NOMO-1 treated with dmso at 0.1 percent for 144 hours (cell line): ENCODE results near the gene FAM78B.

ENCODE experiments used
- DNase-seq: peaks from one replicate; lab custom pipeline; 2025; ENCODE audit not compliant: unreplicated experiment; lab: John Stamatoyannopoulos, UW

The FAM78B gene

DNA sequence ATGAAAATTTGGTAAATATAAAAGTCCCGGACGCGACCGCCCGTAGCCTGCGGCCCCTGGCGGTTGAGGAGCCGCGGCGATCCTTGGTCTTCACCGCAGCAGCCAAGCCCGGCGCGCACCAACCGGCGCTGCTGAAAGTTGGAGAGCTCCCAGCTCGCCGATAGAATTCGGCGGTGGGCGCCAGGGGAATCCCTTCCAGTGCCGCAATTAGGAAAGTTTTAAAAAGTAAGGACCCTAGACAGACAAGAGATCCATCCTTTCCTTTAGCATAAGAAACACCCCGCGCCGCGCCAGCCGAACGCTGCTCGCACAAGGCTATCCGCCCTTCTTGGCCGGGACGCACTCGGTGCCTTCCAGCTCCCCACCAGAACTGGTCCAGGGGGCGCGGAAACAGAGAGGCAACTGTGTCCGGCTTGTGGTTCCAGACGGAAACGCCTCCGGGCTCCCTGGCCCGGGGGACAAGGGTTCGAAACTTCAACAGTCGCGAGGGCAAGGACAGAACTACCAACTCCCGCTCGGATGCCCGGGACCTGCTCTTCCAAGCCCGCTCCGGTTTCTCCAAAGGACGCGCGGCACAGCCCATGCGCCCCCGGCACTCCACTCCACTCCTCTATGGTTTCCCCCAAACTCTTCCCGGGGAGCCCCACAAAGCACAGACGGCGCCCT lies 1.7 kb downstream of the FAM78B start:
- peak; percentile 18 for DNase-seq

DNA sequence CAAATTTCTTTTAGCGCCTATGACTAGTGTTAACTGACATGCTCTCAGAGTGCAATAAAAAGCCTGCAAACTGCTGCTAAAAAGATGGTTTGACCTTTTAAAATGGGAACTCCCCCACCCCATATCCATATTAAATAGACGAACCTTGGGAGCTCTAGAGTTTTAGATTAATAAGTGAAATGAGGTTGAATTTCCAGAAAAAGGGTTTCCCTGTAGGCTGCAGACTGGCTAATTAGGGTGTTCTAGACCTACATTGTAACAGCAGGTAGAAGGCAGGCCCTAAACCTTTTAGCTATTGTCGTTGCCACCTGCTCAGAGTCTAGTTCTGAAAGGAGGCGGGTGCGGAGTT lies 2.2 kb downstream of the FAM78B start:
- no peak for DNase-seq

- no peak for DNase-seq
Observed at GRCh38 chr1:166159656-166160055, 7.1 kb downstream of the FAM78B start.

DNA sequence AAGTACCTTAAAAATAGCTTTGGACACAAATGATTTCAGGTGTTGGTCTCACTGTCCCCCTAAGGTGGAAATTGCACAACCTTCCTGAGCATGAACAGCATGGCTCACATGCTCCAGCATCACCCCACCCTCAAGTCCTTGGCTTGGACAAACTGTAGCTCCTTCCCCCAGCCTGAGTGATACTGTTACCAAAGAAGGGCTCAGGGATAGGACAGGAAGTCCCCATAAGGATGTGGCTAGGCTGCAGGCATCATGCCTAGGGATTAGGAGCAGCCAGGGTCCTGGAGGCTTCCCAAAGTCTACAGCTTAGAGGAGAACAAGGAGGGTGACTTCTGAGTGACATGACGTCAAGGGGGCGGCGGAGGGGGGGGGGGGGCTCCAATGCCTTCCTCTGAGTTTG lies 10.1 kb downstream of the FAM78B start:
- DNase-seq = no peak

GRCh38 chr1:166155108-166155507 lies 11.7 kb downstream of the FAM78B start:
- DNase-seq = no peak

- no peak for DNase-seq
Observed at GRCh38 chr1:166153525-166154314, 13.1 kb downstream of the FAM78B start.

DNA sequence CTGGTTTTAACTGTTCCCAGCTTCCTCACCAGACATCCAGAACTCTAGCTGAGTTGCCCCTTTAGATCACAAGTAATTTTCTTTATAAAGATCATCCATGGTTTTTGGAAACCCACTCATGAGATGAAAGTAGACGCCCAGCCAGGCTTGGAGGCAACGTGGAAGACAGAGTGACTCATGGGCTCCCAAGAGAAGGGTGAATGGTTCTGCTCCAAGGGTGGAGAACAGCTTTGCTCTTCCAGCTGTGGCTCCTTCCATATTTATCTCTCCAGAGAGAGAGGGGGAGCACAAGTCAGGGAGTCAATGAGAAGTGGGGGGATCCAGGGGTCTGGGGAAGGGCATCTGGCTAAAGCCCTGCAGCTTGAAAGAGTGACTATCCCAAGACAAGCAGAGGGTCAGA lies 13.8 kb downstream of the FAM78B start:
- no peak for DNase-seq

DNA sequence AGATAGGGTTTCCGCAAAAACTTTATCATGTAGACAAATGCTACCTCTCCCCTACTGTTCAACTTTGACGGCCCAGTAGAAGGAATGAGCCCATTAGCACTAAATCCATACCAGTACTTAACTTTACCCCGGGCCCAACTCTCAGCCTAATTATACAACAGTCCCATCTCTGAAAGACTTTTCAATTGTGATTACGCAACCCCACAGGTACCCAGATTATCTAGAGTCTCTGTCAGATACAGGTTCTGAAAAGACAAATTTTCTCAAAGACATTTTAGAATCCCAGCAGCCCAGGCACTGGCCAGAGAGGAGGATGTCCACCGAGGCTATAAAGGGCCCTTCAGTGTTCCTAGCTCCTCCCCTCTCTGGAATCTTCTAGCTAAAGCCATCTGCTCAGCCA lies 15.0 kb downstream of the FAM78B start:
- no peak for DNase-seq

DNA sequence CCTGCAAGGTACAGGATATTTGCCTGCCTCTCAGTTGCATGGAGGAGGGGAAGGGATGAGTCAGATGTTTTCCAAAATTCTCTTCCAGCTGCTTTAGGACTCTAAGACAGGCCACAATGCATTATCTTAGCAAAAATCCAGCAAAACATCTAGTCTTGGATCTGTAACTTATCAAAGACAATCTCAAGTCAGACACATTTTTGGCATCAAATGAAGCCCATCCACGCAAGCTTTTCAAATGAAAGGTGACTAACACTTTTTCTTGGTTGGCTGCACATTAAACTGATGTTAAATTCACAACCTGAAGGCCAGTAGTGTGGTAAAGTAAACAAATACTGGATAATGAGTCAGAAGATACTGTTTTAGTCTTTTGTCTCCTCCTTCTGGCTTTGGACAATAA lies 21.3 kb downstream of the FAM78B start:
- no peak for DNase-seq

DNA sequence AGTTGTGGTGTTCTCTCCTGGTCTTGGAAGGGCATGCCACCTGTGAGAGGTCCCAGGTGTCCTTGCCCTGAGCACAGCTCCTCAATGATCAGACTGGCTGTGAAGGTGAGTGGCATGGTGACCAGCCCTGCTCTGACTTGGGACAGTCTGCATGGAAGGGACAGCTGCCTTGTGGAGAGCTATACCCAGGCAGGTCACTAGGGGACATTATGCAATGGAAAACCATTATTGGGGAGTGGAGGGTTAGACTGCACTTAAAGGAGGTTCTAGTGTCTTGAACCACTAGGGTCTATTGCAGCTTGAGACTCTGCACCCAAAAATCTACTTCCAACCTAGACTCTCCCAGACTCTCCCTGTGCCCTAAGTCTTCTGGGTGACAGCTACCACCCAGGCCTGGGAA lies 24.8 kb downstream of the FAM78B start:
- DNase-seq = no peak

GRCh38 chr1:166140251-166140650 lies 26.6 kb downstream of the FAM78B start:
- no peak for DNase-seq

DNA sequence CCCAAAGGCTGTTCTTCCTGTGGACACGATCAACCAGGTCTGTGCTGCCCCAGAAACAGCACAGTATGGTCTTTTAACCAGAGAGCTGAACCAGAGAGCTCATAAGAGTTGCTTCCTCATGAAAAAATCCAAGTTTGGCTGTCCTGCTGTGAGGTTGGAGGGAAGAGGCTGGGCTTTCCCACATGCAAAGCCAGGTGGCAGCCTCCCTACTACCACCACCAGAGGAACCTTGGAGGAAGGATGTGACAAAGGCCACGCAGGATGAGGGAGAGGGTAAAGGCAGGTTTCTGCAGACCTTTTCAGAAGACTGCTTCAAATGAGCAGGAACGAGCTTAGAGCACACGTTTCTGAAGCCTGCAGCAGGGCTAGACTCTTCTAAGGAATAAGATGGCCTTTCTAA lies 27.1 kb downstream of the FAM78B start:
- no peak for DNase-seq

- DNase-seq = no peak
Observed at GRCh38 chr1:166136699-166137401, 30.0 kb downstream of the FAM78B start.

DNA sequence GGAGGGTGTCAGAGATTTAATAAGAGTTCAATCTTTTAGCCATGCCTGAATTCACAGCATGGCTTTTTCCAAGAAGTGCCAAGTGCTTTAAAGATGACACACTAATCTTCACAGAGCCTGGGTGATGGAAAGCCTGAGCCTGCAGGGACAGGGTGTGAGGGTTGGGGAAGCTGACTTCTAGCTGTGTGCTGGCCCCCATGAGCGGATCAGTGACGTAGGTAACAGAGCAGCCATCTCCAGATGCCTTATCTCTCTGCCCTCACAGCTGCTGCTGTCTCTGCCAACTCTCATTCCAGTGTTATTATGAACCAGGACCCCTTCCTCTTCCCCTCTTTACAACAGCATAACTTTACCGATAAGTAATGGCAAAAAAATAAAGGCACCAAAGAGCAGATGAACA lies 30.6 kb downstream of the FAM78B start:
- DNase-seq = no peak

DNA sequence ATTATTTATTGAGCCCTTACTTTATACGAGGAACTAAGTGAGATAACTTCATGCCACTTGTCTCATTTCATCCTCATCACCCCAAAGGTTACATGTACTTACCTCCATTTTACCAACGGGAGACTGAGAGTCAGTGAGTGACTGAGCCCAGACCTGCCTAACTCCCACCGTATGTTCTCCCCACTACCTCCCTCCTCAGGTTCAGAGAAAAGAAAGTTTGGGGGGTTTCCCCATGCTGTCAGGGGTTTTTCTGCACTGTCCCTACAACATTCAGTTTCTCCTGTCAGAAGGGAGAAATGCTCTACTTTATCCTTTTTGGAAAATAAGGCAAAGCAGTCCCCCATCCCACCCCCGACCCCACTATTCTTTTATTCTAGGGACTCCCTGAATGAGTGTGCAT lies 32.9 kb downstream of the FAM78B start:
- no peak for DNase-seq

DNA sequence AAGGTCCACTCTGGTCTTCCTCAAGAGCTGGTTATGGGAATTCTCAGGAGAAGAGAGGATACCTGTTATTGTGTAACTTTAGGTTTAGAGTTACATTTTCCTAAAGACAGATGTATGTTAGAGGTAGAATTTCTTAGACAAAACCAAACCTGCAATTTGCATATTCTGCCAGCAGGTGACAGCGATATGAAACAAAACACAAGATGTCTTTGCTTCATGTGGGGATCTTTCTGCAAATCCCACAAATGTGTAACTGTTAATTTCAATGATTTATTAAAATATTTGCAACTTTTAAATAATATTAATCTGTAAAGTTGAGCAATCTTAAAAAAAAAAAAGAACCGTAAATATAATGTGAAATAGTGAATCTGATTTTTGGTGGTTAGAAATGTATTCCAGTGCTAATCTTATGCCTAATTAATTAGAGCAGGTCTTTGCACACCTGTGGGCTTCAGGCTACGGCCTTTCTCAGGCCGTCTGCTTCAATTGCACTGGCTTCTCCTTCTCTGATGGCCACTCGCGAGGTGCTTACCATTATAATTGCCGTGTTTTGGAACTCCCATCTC lies 33.4 kb downstream of the FAM78B start:
- no peak for DNase-seq

- DNase-seq = no peak
Observed at GRCh38 chr1:166132496-166132895, 34.3 kb downstream of the FAM78B start.

DNA sequence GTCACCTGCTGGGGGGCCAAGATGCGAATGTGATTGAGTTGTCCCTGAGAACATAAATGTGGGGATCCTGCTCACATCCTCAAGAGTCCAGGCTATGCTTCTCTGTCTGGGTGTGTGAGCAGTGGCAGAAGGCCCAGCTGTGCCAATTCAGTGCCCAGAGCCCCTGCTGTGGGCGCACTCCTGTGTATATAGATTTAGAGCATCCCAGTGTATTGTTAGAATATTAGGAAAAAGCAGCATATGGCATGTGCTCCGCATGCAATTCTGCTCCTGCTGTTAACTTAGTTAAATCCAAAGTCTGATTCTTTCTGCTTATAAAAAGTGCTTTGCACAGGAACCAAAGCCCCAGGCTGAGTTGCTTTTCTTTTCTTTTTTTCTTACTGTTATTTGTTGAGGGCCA lies 37.8 kb downstream of the FAM78B start:
- DNase-seq = no peak

- no peak for DNase-seq
Observed at GRCh38 chr1:166128195-166128594, 38.6 kb downstream of the FAM78B start.

DNA sequence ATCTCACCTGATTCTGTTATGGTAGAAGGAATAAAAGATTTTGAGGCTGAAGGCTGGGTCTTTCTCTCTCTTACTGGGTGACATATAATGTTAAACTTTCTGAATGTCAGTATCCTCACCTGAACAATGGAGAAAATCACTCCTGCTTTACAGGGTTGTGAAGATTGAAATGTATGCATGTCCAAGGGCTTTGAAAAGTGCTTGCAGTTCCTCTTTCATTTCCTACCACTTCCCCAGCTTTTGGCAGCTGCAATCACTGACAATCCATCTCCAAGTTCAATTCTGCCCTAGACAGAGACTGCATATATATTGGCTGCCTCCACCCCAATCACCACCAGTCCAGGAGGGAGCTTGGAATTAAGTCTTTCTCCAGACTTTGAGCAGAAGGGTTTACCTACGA lies 39.8 kb downstream of the FAM78B start:
- DNase-seq = no peak

DNA sequence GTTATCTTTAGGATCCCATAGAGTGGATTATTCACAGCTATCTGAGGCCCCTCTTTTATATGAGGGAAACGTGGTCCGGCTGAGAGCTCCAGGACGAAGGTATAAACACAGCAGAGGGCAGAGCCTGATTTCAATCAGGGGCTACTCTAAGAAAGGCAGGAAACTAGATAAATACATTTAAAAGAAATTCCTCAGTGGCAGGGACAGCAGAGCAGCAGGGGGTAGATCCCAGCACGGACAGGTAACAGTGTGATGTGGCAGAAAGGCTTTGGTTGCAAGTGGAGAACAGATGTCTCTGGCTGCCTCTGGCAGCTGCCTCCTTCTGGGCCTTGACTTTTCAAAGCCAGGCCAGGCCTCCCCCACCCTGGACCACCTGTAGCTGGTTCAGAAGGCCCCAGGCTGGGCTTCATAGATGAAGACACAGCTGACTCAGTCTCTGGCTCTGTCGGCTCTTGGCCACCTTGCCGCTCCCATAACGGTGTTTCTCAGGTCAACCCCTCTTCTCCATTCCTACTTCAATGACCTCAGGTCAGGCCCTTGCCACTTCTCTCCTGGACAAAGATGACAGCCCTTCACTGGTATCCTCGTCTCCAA lies 43.8 kb downstream of the FAM78B start:
- DNase-seq = no peak

DNA sequence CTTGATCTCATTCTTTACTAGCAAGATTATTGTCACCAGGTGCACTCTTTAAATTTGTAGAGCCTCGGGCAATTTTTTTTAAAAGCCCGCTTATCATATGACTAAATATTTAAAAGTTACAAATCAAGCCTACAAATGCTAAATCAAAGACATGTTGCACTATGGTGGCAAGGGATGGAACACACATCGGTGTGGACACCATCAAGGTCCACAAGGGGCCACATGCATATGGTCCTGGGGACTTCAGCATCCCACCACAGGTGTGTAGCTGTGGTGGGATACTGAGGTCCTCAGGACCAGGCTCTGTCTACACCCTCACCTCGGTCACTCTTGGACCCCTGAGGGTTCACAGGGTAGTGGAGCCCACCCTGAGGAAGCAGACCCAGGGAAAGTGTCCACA lies 45.8 kb downstream of the FAM78B start:
- no peak for DNase-seq
